A549 (cell line): ENCODE data around the gene ALAS1. TPM values are rescaled to one million over a fixed set of nuclear protein-coding genes. Genes with fewer than 3 reads are reported as not detected.
A peak's percentile ranks its signal among the peaks of the same experiment; 100 is the strongest.

Source experiments
- ATAC-seq, 2 experiments: fragments of 200-7000 bp in 1 of 2; fragments of >200 bp in 1 of 2; cut with Nextera tagmentation in 1 of 2; cut with Tn5 transposase in 1 of 2; 3 replicates each; pipeline versions ENCODE4 v1.8.0 to v1.9.1; 2018 to 2020; ENCODE audit warnings: mild to moderate bottlenecking in 1 of 2, moderate library complexity in 1 of 2
- CTCF ChIA-PET: fragments of 300-600 bp; sonication (Branson Sonifier 250); formaldehyde crosslinking; extraction: SDS; loops from one replicate; lab custom pipeline; 2021; ENCODE audit warnings: antibody characterized with exemption, inconsistent platforms; lab: Yijun Ruan, JAX
- POLR2A ChIA-PET: fragments of 350-600 bp; formaldehyde crosslinking; extraction: SDS; loops from one replicate; lab custom pipeline; 2021; ENCODE audit warnings: antibody characterized with exemption, inconsistent platforms; lab: Yijun Ruan, JAX
- DNase-seq, 2 experiments: peaks; one replicate each; pipeline versions ENCODE4 v3.0.0 to v3.0.0-alpha.2; 2011 to 2016; ENCODE audit warnings: low read depth in 1 of 2, low spot score in 1 of 2
- FAIRE-seq: peaks from 2 replicates; lab custom pipeline; 2011; peaks lifted over from hg19 to GRCh38; lab: Jason Lieb, UNC
- H3K27ac ChIP-seq, 2 experiments: fragments of >200 bp; sonication (Bioruptor Twin); formaldehyde crosslinking; 3 replicates each; pipeline ENCODE4 v1.5.1; 2016 to 2017
- H3K4me1 ChIP-seq: fragments of >200 bp; sonication (Bioruptor Twin); formaldehyde crosslinking; 3 replicates; pipeline ENCODE4 v1.6.1; 2016
- H3K4me2 ChIP-seq: fragments of >200 bp; sonication (Bioruptor Twin); formaldehyde crosslinking; 3 replicates; pipeline ENCODE4 v1.6.1; 2016
- H3K4me3 ChIP-seq: fragments of >200 bp; sonication (Bioruptor Twin); formaldehyde crosslinking; 3 replicates; pipeline ENCODE4 v1.5.1; 2016
- H3K9me3 ChIP-seq: fragments of >200 bp; sonication (Bioruptor Twin); formaldehyde crosslinking; 3 replicates; pipeline ENCODE4 v1.6.1; 2016
- CBX2 ChIP-seq: fragments of 200-600 bp; sonication (generic); IDR thresholded peaks from 2 replicates; pipeline ENCODE4 v1.6.1; 2016; ENCODE audit warnings: low read depth, mild to moderate bottlenecking, borderline replicate concordance
- CHD2 ChIP-seq: fragments of 150-350 bp; IDR thresholded peaks from 2 replicates; pipeline ENCODE4 v1.6.1; 2014; ENCODE audit warnings: low read length; ENCODE audit not compliant: partially characterized antibody
- CHD4 ChIP-seq: fragments of 200-600 bp; sonication (generic); IDR thresholded peaks from 2 replicates; pipeline ENCODE4 v1.6.1; 2016; ENCODE audit warnings: antibody characterized with exemption, mild to moderate bottlenecking, borderline replicate concordance
- ESRRA ChIP-seq: fragments of 150-350 bp; IDR thresholded peaks from 2 replicates; pipeline ENCODE4 v1.6.1; 2014; ENCODE audit warnings: mild to moderate bottlenecking, low read length, borderline replicate concordance
- FOXS1 ChIP-seq: fragments of 250-450 bp; sonication (Bioruptor Pico); IDR thresholded peaks from 2 replicates; pipeline ENCODE4 v1.5.0; 2020; ENCODE audit warnings: mild to moderate bottlenecking, moderate library complexity
- HOXB5 ChIP-seq: fragments of 250-450 bp; sonication (Bioruptor Pico); IDR thresholded peaks from 2 replicates; pipeline ENCODE4 v1.5.0; 2020; ENCODE audit warnings: mild to moderate bottlenecking, moderate library complexity
- JUNB ChIP-seq: fragments of >200 bp; sonication (Bioruptor Twin); formaldehyde crosslinking; IDR thresholded peaks from 2 replicates; pipeline ENCODE4 v1.6.1; 2016
- MYC ChIP-seq: IDR thresholded peaks from 2 replicates; pipeline ENCODE4 v1.6.1; 2012; ENCODE audit warnings: mild to moderate bottlenecking, inconsistent platforms, low read length, improper control_type of control experiment, borderline replicate concordance
- NFE2L2 ChIP-seq: fragments of 150-350 bp; conservative IDR thresholded peaks from 2 replicates; pipeline ENCODE4 v1.6.1; 2014; ENCODE audit warnings: low read length
- NPAS2 ChIP-seq: fragments of 250-450 bp; sonication (Bioruptor Pico); IDR thresholded peaks from 2 replicates; pipeline ENCODE4 v1.8.0; 2022; ENCODE audit warnings: mild to moderate bottlenecking, moderate library complexity, borderline replicate concordance
- NR3C1 ChIP-seq: fragments of >200 bp; sonication (Bioruptor Twin); formaldehyde crosslinking; IDR thresholded peaks from 3 replicates; pipeline ENCODE4 v1.6.1; 2017
- PHF8 ChIP-seq: fragments of 200-600 bp; sonication (generic); IDR thresholded peaks from 2 replicates; pipeline ENCODE4 v1.6.1; 2016; ENCODE audit warnings: low read depth, mild to moderate bottlenecking, antibody characterized with exemption, moderate library complexity, borderline replicate concordance
- POLR2A ChIP-seq: IDR thresholded peaks from 2 replicates; pipeline ENCODE4 v1.6.1; 2012; ENCODE audit warnings: mild to moderate bottlenecking, low read length
- RNF2 ChIP-seq: fragments of 200-600 bp; sonication (generic); IDR thresholded peaks from 2 replicates; pipeline ENCODE4 v1.6.1; 2016; ENCODE audit warnings: low read depth, mild to moderate bottlenecking, antibody characterized with exemption, moderate library complexity, borderline replicate concordance
- TP53 ChIP-seq: fragments of 250-450 bp; sonication (Bioruptor Pico); IDR thresholded peaks from 2 replicates; pipeline ENCODE4 v1.5.0; 2021; ENCODE audit warnings: mild to moderate bottlenecking, moderate library complexity
- WGBS: methylation state at CpG from one replicate; pipeline ENCODE4 v1.1.6; 2017; ENCODE audit errors: missing lambda C conversion rate; 5-methylcytosine and 5-hydroxymethylcytosine counted together
- polyA plus RNA-seq, 4 experiments: library from polyadenylated mRNA; depleted of rRNA in 3 of 4; stranded (reverse); fragments of >200 nt; fragmentation: RNase III in 1 of 4; extraction: RNeasy Plus Mini Kit Qiagen cat#74134 plus additional on column Dnase treatment in 1 of 4; gene quantifications; 2 replicates in 3 of 4; 3 replicates in 1 of 4; pipeline ENCODE4 v1.2.3, GENCODE V29; 2011 to 2017
- TF ChIP-seq, protein P1 (sequence below): IDR thresholded peaks from 2 replicates; pipeline ENCODE4 v1.6.1; 2012
- TF ChIP-seq, protein P2 (sequence below): fragments of 200-600 bp; sonication (generic); IDR thresholded peaks from 2 replicates; pipeline ENCODE4 v1.6.1; 2016; ENCODE audit warnings: antibody characterized with exemption, mild to moderate bottlenecking, moderate library complexity
- TF ChIP-seq, protein P3 (sequence below): fragments of >200 bp; sonication (Bioruptor Twin); formaldehyde crosslinking; IDR thresholded peaks from 3 replicates; pipeline ENCODE4 v1.5.1; 2016
- TF ChIP-seq, protein P4 (sequence below): IDR thresholded peaks from 2 replicates; pipeline ENCODE4 v1.6.1; 2012; ENCODE audit warnings: low read depth, borderline replicate concordance
- TF ChIP-seq, protein P5 (sequence below): fragments of >200 bp; sonication (Bioruptor Twin); formaldehyde crosslinking; IDR thresholded peaks from 3 replicates; pipeline ENCODE4 v1.6.1; 2016
- TF ChIP-seq, protein P6 (sequence below): fragments of 450-650 bp; IDR thresholded peaks from 2 replicates; pipeline ENCODE4 v1.6.1; 2014; ENCODE audit warnings: antibody characterized with exemption
- TF ChIP-seq, protein P7 (sequence below): fragments of 250-450 bp; sonication (Bioruptor Pico); IDR thresholded peaks from 2 replicates; pipeline ENCODE4 v1.5.0; 2020; ENCODE audit warnings: low read depth, mild to moderate bottlenecking, moderate library complexity
- TF ChIP-seq, protein P8 (sequence below): fragments of 150-350 bp; IDR thresholded peaks from 2 replicates; pipeline ENCODE4 v1.6.1; 2014; ENCODE audit warnings: low read depth, mild to moderate bottlenecking, low read length

Gene ALAS1
- polyA plus RNA-seq, 2 of the 4 experiments (the other 2 are of a cell fraction), result 56.8 to 63.7 TPM

DNA sequence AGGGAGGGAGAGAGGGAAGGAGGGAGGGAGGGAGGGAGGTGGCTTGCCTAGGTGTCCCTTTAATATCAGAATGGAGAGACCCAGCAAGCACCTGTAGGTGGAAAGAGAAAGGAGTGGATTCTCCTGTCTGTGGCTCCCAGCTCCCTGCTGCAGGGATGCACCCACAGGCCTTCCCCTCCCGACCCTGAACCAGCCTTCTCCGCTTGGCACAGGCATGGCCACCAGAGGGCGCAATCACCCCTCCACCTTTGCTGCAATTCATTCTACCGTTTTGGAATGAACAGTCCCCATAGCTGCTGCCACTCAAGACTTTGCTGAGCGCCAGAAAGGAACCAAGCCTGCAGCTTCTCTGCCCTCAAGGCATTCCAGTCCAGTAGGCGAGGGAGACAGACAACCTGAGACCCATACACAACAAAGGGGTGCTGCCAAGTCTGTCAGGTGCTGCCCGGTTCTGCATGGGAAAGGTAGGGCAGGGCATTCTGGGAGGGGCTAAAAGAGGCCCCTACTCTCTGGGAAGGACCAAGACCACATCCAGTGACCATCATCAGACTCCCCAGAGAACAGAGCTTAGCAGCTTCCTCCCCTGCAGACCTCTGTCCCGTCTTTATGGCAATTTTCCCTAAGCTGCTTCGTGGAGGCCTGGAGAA is 22.5 kb downstream of the ALAS1 start (continued):
- TF ChIP-seq, protein P1, sequence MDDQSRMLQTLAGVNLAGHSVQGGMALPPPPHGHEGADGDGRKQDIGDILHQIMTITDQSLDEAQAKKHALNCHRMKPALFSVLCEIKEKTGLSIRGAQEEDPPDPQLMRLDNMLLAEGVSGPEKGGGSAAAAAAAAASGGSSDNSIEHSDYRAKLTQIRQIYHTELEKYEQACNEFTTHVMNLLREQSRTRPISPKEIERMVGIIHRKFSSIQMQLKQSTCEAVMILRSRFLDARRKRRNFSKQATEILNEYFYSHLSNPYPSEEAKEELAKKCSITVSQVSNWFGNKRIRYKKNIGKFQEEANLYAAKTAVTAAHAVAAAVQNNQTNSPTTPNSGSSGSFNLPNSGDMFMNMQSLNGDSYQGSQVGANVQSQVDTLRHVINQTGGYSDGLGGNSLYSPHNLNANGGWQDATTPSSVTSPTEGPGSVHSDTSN, result no peak
- TF ChIP-seq, protein P2, sequence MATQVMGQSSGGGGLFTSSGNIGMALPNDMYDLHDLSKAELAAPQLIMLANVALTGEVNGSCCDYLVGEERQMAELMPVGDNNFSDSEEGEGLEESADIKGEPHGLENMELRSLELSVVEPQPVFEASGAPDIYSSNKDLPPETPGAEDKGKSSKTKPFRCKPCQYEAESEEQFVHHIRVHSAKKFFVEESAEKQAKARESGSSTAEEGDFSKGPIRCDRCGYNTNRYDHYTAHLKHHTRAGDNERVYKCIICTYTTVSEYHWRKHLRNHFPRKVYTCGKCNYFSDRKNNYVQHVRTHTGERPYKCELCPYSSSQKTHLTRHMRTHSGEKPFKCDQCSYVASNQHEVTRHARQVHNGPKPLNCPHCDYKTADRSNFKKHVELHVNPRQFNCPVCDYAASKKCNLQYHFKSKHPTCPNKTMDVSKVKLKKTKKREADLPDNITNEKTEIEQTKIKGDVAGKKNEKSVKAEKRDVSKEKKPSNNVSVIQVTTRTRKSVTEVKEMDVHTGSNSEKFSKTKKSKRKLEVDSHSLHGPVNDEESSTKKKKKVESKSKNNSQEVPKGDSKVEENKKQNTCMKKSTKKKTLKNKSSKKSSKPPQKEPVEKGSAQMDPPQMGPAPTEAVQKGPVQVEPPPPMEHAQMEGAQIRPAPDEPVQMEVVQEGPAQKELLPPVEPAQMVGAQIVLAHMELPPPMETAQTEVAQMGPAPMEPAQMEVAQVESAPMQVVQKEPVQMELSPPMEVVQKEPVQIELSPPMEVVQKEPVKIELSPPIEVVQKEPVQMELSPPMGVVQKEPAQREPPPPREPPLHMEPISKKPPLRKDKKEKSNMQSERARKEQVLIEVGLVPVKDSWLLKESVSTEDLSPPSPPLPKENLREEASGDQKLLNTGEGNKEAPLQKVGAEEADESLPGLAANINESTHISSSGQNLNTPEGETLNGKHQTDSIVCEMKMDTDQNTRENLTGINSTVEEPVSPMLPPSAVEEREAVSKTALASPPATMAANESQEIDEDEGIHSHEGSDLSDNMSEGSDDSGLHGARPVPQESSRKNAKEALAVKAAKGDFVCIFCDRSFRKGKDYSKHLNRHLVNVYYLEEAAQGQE, result no peak
- TF ChIP-seq TP53 (no peak), NFE2L2 (no peak), FOXS1 (CRISPR knock-in tag) (no peak), CHD4 (no peak), ESRRA (no peak)
- TF ChIP-seq, protein P3, sequence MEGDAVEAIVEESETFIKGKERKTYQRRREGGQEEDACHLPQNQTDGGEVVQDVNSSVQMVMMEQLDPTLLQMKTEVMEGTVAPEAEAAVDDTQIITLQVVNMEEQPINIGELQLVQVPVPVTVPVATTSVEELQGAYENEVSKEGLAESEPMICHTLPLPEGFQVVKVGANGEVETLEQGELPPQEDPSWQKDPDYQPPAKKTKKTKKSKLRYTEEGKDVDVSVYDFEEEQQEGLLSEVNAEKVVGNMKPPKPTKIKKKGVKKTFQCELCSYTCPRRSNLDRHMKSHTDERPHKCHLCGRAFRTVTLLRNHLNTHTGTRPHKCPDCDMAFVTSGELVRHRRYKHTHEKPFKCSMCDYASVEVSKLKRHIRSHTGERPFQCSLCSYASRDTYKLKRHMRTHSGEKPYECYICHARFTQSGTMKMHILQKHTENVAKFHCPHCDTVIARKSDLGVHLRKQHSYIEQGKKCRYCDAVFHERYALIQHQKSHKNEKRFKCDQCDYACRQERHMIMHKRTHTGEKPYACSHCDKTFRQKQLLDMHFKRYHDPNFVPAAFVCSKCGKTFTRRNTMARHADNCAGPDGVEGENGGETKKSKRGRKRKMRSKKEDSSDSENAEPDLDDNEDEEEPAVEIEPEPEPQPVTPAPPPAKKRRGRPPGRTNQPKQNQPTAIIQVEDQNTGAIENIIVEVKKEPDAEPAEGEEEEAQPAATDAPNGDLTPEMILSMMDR, result peak; percentile 76
- TF ChIP-seq, protein P4, sequence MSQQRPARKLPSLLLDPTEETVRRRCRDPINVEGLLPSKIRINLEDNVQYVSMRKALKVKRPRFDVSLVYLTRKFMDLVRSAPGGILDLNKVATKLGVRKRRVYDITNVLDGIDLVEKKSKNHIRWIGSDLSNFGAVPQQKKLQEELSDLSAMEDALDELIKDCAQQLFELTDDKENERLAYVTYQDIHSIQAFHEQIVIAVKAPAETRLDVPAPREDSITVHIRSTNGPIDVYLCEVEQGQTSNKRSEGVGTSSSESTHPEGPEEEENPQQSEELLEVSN, result no peak

DNA sequence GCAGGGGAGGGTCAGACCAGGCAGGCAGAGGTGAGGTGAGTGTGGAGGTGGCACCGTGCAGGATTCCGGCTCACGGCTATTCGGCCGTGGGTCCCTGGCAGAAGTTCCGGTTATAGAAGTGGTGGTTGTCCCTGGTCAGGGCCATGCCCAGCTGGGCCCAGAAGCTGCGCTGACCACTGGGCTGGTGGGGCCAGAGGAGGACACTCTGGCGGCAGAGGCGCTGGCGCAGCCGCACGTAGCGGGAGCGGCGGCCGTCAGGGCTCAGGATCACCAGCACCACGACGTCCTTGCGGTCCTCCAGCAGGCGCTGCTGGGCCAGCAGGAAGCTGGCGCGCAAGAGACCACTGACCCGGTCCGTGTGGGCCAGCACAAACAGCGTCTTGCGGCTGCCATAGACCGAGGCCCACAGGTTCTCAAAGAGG is 23.2 kb downstream of the ALAS1 start:
- Histone ChIP-seq H3K9me3 (no peaks in the 10 kb centered on the region), H3K4me1 (peaks cover 8% of the 10 kb centered on the region; the same call in 2 of the 3 replicates), H3K4me3 (no peak overlapping the region), H3K4me2 (no peak overlapping the region), H3K27ac (no peak overlapping the region)
- DNase-seq (no peak), FAIRE-seq (no peak), ATAC-seq (no peak)
- ChIA-PET CTCF (interaction anchor here (0.6 to 12.2 kb wide), 36 partner anchors 13 to 219 kb away, joined by 3 to 198 read pairs (median 4); partner anchors contain the start of genes ALAS1, PPM1M, TWF2 and WDR82), POLR2A (no interaction called here)
- 91% methylated on average over 14 of the region's 27 CpGs for WGBS
- TF ChIP-seq CHD2 (no peak), JUNB (no peak), TP53 (no peak), NPAS2 (no peak), MYC (no peak), NR3C1 (no peak), POLR2A (no peak), RNF2 (no peak), HOXB5 (CRISPR knock-in tag) (no peak), CBX2 (no peak), PHF8 (no peak), NFE2L2 (no peak)
- TF ChIP-seq, protein P5, sequence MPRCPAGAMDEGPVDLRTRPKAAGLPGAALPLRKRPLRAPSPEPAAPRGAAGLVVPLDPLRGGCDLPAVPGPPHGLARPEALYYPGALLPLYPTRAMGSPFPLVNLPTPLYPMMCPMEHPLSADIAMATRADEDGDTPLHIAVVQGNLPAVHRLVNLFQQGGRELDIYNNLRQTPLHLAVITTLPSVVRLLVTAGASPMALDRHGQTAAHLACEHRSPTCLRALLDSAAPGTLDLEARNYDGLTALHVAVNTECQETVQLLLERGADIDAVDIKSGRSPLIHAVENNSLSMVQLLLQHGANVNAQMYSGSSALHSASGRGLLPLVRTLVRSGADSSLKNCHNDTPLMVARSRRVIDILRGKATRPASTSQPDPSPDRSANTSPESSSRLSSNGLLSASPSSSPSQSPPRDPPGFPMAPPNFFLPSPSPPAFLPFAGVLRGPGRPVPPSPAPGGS, result no peak
- TF ChIP-seq, protein P6, sequence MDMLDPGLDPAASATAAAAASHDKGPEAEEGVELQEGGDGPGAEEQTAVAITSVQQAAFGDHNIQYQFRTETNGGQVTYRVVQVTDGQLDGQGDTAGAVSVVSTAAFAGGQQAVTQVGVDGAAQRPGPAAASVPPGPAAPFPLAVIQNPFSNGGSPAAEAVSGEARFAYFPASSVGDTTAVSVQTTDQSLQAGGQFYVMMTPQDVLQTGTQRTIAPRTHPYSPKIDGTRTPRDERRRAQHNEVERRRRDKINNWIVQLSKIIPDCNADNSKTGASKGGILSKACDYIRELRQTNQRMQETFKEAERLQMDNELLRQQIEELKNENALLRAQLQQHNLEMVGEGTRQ, result no peak
- TF ChIP-seq, protein P7, sequence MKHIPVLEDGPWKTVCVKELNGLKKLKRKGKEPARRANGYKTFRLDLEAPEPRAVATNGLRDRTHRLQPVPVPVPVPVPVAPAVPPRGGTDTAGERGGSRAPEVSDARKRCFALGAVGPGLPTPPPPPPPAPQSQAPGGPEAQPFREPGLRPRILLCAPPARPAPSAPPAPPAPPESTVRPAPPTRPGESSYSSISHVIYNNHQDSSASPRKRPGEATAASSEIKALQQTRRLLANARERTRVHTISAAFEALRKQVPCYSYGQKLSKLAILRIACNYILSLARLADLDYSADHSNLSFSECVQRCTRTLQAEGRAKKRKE, result no peak
- TF ChIP-seq, protein P3, result no peak
- TF ChIP-seq, protein P8, sequence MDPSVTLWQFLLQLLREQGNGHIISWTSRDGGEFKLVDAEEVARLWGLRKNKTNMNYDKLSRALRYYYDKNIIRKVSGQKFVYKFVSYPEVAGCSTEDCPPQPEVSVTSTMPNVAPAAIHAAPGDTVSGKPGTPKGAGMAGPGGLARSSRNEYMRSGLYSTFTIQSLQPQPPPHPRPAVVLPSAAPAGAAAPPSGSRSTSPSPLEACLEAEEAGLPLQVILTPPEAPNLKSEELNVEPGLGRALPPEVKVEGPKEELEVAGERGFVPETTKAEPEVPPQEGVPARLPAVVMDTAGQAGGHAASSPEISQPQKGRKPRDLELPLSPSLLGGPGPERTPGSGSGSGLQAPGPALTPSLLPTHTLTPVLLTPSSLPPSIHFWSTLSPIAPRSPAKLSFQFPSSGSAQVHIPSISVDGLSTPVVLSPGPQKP, result no peak
